SHP77 treated with DMSO at 0.1 percent for 48 hours (cell line): ENCODE measurements around the gene TBL1X.

Experiments used
- DNase-seq: peaks from one replicate; lab custom pipeline; 2025; lab: John Stamatoyannopoulos, UW

TBL1X gene

DNA sequence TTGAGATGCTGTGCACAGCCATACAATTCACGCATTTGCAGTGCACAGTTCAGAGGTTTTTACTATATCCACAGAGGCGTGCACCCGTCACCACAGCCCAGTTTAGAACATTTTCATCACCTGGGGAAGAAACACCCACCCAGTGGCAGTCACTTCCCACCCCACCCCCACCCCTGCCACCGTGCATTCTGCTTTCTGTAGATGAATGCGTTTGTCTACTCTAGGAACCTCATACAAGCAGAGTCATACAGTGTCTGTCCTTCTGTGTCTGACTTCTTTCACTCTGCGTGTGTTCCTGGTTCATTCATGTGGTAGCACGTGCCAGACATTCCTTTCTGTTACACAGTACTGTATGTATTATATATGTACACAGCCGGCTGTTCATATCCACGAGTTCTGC lies 122.8 kb downstream of the TBL1X start:
- no peak for DNase-seq

DNA sequence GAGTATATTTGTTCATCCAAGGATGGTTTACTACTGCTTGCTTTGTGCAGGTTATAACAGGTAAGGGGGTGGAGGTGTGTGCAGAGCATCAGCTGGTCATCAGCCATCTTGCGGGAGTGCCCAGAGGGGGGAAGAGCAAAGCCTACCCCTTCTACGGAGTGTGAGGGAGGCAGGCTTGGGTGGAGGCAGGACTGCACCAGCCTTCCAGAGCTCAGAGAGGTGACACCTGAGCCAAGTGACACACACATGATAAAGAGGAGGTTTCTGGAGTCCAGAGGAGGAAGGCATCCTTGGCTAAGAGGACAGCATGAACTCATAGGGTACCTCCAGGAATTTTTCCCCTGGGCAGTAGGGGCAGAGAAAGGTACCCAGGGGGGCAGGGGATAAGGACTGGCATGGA lies 126.6 kb downstream of the TBL1X start:
- DNase-seq, result no peak

DNA sequence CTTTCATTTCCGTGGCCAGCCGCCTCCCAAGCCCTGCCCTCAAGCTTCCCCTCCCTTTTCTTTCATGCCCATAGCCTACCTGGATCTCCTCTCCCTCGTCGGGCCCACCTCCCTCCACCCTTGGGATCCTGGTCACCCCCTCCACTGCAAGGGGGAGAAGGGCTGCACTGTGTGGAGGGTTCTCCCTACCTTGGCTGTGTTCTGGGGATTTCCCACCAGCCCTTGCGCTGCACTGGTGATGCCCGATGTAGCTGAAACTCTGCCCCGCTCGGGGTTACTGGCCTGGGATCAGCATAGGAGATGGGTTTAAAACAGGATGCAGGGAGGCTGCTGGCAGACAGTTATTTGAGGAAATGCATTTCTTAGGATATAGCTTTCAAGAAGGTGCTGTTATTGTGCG lies 128.9 kb downstream of the TBL1X start:
- DNase-seq, result no peak

DNA sequence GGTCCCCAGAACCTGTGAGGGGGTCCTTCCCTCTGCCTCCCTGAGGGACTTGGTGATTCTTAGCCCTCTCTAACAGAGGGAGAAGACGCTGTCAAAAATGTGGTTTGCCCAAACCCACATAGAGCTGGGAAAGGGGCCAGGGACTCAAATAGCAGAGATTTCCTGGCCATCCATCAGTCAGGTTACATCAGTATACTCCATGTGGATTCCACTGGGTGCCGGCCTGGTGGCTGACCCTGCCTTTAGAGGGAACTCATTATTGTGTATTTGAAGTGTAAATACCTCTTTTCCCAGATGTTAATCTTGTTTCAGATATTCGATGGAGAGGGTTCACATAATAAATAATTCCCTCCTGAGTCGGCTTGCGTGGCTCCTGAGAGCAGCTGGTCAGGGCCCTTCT lies 130.3 kb downstream of the TBL1X start:
- DNase-seq, result no peak

- DNase-seq, result no peak
Observed at GRCh38 chrX:9596837-9597236, 132.0 kb downstream of the TBL1X start.

DNA sequence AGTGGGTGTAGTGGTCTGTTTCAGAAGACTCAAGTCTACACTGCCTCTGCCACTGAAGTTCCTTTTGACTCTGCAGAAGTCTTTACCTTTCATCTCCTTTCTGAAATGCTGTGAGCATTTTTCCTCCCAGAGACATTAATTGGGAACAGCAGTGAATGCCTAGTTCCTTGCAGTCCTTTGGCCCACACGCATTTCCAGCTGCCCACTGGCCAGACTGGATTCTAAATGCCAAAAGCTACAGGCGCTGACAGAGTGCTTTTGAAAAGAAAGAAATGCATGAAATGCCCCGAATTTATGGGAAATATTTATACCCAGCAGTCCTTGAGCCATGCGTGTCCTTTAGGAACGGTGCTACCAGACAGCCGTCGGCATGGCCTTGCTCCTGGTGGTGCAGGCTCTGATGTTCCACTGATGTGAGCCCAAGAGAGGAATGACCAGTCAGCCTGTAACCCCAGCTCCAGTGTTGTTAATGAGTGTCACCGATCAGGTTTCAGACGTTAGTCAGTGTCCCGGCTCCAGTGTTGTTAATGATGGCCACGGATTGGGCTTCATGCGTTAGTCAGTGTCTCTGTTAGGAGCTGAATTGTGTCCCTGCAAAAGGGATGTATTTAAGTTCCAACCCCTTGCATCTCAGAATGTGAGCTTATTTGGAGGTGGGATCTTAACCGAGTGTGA lies 132.6 kb downstream of the TBL1X start:
- no peak for DNase-seq

DNA sequence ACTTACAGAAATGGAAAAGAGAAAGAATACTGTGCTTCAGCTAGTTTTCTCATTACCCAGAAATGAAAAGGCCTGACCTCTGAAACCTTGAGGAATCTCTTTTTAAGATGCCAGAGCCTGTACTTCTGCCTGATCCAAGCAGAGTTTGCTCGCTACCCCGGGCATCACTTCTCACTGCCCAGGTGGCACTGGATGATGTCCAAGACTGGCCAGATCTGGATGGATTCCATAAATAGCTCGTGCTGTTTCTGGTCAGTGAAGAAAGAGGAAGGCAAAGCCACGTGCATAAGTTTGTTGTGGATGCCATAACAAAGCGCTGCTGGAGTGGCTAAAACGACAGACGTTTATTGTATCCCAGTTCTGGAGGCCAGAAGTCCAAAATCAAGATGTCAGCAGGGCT lies 133.5 kb downstream of the TBL1X start:
- DNase-seq, result no peak

- DNase-seq, result no peak
Observed at GRCh38 chrX:9604111-9604907, 139.5 kb downstream of the TBL1X start.

GRCh38 chrX:9604908-9605306 lies 140.0 kb downstream of the TBL1X start:
- DNase-seq, result no peak

- no peak for DNase-seq
Observed at GRCh38 chrX:9605484-9605883, 140.6 kb downstream of the TBL1X start.

DNA sequence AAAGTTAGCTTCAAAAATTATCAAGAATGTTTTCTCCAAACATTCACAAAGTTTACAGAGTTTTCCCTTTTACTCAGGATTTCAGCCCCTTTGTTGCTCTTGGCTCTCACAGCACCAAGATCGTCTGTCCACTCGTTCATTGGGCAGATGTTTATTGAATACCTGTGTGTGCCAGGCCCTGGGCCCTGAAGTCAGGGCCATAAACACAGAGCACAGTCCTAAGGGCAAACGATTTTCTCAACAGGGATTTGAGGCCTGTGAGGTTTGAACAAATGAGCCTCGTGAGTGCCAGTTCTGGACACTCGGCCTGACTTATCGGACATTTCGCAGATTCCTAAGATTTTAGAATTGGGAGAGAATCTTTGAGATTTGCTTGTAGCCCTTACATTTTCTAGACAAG lies 142.1 kb downstream of the TBL1X start:
- no peak for DNase-seq

DNA sequence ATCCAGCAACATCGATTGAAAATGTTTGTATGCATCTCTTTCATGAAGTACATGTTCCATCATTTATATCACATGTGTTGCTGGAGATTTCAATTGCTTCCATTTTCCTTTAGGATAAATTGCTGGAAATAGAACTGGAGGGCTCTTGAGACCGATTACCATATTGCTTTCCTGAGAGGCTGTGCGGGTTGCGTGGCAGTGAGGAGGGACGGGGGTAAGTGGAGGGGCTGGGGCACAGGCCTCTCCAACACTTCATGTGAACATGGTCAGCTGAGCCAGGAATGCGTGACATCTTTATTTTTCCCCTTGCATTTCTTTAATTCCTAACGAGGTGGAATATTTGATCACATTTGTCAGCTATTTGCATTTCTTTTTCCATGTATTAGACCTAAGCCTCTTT lies 144.6 kb downstream of the TBL1X start:
- no peak for DNase-seq

- no peak for DNase-seq
Observed at GRCh38 chrX:9609987-9610386, 145.1 kb downstream of the TBL1X start.

DNA sequence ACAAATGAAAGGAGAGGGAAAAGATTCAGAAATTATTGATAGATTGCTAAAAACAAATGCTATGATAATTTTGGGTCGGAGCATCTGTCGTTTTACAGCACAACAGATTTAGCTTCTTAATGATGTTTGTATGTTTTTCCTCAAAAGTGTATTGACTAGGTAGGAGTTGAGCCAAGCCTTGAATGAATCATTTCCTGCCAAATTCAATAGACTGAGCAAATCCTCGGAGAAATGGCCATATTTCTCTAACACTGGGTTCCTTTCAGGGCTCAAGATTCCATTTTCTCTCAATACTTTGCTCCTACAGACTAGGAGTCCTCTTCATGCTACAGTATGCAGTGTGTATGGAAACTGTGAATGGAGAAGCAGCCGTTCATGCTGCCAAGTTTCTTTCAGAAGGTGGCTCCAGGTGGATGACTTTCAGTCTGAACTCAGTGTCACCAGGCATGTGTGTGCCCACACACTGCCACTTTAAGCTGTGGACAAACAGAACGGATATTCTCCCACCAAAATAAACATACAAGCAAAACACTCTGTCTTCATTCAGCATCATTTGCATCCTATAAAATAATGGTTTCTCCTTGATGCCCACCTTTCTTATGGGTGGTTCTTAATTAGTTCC lies 146.0 kb downstream of the TBL1X start:
- no peak for DNase-seq

GRCh38 chrX:9611436-9612145 lies 146.7 kb downstream of the TBL1X start:
- no peak for DNase-seq

- DNase-seq, result no peak
Observed at GRCh38 chrX:9612146-9612505, 147.3 kb downstream of the TBL1X start.

- no peak for DNase-seq
Observed at GRCh38 chrX:9614016-9614415, 149.2 kb downstream of the TBL1X start.

GRCh38 chrX:9619133-9619532 lies 154.3 kb downstream of the TBL1X start:
- DNase-seq, result no peak

- no peak for DNase-seq
Observed at GRCh38 chrX:9619581-9619980, 154.7 kb downstream of the TBL1X start.

DNA sequence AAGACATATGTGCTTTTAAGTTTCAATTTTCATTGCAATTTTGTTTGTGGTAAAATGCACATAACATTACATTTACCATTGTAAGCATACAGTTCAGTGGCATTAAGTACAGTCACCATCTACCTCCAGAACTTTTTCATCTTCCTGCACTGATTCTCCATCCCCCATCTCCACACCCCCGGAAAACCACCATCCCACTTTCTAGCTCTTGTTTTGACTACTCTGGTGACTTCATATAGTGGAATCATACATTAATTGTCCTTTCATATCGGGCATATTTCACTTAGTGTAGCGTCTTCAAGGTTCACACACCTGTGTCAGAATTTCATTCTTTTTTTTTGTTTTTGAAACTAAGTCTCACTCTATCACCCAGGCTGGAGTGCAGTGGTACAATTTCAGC lies 157.3 kb downstream of the TBL1X start:
- DNase-seq, result no peak

DNA sequence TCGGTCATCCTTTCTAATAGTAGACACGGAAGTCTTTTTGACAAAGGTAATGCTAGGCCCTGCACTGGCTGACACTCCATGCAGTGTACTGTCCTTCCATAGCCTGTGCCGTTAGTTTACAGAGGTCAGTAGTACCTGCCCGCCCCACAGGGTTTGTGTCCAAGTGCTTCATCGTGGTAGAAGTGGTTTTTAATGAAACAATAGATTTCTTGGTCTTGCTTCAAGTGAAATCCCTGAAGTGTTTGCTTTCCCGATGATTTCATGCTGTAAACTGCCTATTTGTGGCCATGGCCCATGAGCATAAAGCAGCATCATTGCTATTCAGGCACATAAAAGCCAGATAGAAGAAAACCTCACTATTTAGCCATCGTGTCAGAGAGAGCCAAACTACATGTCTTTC lies 161.5 kb downstream of the TBL1X start:
- no peak for DNase-seq

DNA sequence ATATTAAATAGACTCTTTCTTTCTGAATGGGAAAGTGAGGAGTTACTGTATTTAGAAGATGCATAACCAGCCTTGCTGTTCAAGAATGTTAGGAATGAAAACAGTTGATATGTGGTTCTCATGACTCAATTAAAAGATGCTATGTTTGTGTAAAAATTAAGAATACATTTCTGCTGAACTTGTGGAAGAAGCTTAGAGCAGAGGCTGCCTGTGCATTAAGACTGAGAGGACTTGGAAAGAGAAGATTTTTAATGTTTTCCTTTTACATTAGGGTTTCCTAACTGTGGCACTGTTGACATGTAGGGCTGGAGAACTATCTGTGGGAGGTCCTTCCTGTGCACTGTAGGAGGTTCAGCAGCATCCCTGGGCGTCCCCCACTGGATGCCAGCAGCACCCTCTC lies 163.1 kb downstream of the TBL1X start:
- no peak for DNase-seq
